Activated T-cell treated with anti-CD3 and anti-CD28 coated beads, Interleukin-2, amount 50 U/mL, for 24 hours (primary cell): ENCODE data around the gene SLX9.

Experiments used
- DNase-seq: peaks from one replicate; pipeline ENCODE4 v3.0.0-alpha.2; 2020
- H3K27ac Mint-ChIP-seq: 2 replicates; pipeline ENCODE4 v1.8.0; 2020; ENCODE audit warnings: mild to moderate bottlenecking, mixed read lengths
- H3K27me3 Mint-ChIP-seq: 2 replicates; pipeline ENCODE4 v1.8.0; 2020; ENCODE audit warnings: mixed read lengths
- H3K36me3 Mint-ChIP-seq: 2 replicates; pipeline ENCODE4 v1.8.0; 2020; ENCODE audit warnings: low read depth, mixed read lengths
- H3K4me1 Mint-ChIP-seq: 2 replicates; pipeline ENCODE4 v1.8.0; 2020; ENCODE audit warnings: low read depth, mixed read lengths
- H3K4me3 Mint-ChIP-seq: 2 replicates; pipeline ENCODE4 v1.8.0; 2020; ENCODE audit warnings: mild to moderate bottlenecking, moderate library complexity, mixed read lengths
- H3K9me3 Mint-ChIP-seq: 2 replicates; pipeline ENCODE4 v1.8.0; 2020; ENCODE audit warnings: mixed read lengths

Gene SLX9

DNA sequence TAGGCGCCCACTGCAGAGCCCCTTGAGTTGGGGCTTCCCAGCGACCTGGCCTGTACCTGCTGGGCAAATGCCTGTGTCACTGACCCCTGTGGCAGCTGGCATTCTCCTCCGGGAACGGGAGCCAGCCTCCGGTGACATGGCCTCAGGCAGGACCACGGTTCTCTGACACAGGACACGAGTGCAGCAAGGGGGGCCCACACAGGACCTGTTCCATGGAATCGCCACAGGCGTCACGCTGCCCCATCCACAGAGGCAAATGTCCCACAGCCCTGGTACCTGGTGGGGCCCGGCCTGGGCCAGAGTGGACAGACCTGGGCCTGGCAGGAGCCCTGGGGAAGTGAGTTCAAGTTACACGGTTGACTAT is 21.7 kb upstream of the SLX9 start:
- H3K27ac Mint-ChIP-seq: peak overlapping the region; percentile 95
- peaks cover 59% of the 10 kb centered on the region for H3K36me3 Mint-ChIP-seq
- H3K4me3 Mint-ChIP-seq: peak overlapping the region; percentile 94
- H3K4me1 Mint-ChIP-seq: peaks cover 74% of the 10 kb centered on the region
- H3K9me3 Mint-ChIP-seq: no peaks in the 10 kb centered on the region
- H3K27me3 Mint-ChIP-seq: no peaks in the 10 kb centered on the region
- DNase-seq: no peak

DNA sequence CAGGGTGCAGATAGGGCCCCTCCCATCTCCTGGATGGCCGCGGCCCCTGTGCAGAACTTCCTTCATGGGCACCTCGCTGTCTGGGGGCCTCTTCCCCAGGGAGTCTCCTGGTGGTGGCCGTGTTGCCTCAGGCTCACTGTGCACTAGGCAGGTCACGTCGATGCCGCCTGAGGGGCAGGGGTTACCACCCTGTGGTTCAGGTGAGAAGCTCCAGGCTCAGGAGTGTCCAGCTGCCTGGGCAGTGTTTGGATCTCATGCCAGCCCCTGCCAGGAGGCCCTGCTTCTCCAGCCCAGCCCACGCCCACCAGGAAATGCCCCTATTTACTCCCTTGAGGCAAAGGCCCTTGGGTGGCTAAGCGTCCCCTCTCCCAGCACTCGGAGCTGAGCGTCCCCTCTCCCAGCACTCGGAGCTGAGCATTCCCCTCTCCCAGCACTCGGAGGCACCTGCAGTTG is 21.2 kb upstream of the SLX9 start:
- no peaks in the 10 kb centered on the region for H3K9me3 Mint-ChIP-seq
- peaks cover 74% of the 10 kb centered on the region for H3K4me1 Mint-ChIP-seq
- DNase-seq: no peak
- peak overlapping the region; percentile 95 for H3K27ac Mint-ChIP-seq
- H3K36me3 Mint-ChIP-seq: peaks cover 59% of the 10 kb centered on the region
- no peaks in the 10 kb centered on the region for H3K27me3 Mint-ChIP-seq
- H3K4me3 Mint-ChIP-seq: peak overlapping the region; percentile 94

DNA sequence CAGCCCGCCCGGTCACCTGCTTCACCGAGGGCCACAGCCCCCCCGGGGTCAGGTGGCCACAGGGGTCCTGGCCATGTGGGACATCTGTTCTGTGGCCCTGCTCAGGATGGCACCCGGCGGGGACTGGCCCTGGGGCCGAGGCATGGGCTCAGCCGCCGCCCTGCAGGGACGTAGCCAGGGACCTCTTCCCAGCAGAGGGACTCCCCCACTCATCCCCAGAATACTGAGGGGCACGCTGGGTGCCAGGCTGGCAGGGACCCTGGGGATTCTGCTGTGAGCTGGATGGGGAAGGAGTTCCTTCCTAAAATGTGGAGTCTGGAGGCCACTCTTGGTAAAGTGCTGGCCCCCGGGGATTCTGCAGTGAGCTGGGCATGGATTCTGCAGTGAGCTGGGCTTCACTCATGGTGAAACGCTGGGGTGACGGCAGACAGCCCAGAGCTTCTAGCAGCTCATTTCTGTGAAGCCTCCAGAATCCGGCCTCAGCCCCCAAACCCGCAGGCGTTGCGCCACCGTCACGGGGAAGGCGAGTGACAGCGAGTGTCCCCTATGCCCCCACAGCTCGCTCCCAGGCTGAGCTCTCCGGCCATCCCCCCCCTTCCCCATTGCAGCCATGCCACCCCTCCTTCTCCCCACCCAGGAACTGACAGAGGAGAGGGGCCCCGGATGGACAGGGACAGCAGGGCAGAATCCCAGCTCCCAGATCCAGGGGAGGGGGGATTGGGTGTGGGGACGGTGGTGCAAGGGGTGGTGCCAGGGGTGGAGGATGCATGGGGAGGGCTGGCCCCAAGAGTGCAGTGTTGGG is 20.5 kb upstream of the SLX9 start:
- no peaks in the 10 kb centered on the region for H3K9me3 Mint-ChIP-seq
- DNase-seq: no peak
- H3K27me3 Mint-ChIP-seq: no peaks in the 10 kb centered on the region
- H3K4me1 Mint-ChIP-seq: peaks cover 75% of the 10 kb centered on the region
- peak overlapping the region; percentile 94 for H3K4me3 Mint-ChIP-seq
- peaks cover 58% of the 10 kb centered on the region for H3K36me3 Mint-ChIP-seq
- H3K27ac Mint-ChIP-seq: peak overlapping the region; percentile 94

DNA sequence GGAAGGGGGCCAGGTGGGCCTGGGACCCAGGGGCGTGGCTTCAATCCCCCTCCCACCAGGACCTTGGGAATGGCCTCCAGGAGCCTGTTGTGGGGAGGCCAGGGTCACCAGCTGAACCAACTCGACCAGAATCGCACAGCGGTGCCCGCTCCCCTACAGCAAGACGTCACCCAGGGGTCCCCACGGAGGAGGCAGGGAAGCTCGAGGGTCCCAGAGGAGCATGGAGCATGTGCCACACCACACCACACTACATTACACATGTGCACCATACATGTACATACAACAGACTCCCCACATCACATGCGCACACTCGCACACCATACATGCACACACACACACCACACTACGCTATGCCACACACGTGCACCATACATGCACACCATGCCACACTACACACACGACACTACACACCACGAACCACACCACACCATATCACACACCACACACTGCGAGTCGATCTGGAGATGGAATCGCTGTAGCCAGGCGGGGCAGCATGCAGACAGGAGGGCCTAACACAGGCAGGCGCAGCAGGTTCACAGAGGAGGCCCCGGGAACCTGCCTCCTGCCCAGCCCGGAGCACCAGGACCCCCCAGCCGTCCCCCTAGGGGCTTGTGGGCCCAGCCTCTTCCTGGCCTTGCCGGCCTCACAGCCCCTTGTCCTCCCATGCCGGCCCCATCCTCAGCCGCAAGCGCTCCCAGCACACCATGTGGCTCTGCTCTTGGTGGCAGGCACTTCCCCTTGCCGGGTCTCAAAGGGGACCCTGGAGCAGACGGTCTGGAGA is 19.7 kb upstream of the SLX9 start:
- peak overlapping the region; percentile 94 for H3K4me3 Mint-ChIP-seq
- H3K9me3 Mint-ChIP-seq: no peaks in the 10 kb centered on the region
- H3K27ac Mint-ChIP-seq: peak overlapping the region; percentile 94
- peaks cover 75% of the 10 kb centered on the region for H3K4me1 Mint-ChIP-seq
- DNase-seq: peak; percentile 68
- H3K27me3 Mint-ChIP-seq: no peaks in the 10 kb centered on the region
- peaks cover 55% of the 10 kb centered on the region for H3K36me3 Mint-ChIP-seq

DNA sequence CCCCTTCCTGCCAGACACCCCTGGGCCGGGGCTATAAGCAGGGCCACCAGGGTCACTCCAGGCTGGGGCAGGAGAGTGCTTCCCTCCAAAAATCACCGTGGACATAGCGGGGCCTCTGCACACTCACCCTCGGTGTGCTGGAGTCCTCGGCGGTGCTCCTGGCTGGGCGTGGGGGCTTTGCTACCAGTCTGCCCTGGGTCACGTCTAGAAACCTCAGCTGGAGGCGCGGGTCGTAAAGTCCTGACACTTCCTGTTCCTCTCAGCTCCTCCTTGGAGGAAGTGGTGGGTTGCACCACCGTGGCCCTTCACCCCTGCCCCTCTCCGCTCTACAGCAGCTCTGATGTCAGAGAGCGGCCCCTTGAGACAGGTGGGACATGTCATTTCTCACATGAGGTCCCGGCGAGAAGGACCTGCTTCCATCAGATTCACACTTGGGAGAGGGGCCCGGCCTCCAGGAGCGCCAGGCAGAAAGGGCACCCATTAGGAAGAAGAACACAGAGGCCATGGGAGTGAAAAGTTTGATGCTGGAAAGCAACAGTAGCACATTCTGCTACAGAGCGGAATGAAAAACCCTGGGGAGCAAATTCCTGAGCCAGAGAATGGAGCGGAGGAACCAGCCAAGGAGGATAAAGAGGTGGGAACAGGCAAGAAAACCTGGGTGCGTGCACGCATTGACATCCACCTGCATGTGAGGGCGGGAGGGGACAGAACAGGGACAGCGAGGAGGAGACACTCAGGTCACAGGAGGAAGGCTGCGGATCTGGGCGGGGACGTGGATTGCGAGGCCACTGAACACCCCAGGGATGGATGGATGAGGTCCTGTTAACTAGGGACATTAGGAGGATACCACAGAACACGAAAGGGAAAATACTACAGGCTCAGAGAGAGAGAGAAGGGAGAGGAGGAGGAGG is 18.9 kb upstream of the SLX9 start, which contains the start of gene ITGB2:
Gene ITGB2 (minus strand): TSS at position 206 of the 911 bp plus-strand sequence. CDS start 10,117 bp downstream, outside the sequence.
- Mint-ChIP-seq H3K4me3 (peak within 1 kb of the TSS; percentile 94), H3K36me3 (peaks cover 49% of the 10 kb centered on the region), H3K9me3 (no peaks in the 10 kb centered on the region), H3K27ac (peak within 1 kb of the TSS; percentile 94), H3K4me1 (peaks cover 72% of the 10 kb centered on the region), H3K27me3 (no peaks in the 10 kb centered on the region)
- DNase-seq: peak; percentile 79

DNA sequence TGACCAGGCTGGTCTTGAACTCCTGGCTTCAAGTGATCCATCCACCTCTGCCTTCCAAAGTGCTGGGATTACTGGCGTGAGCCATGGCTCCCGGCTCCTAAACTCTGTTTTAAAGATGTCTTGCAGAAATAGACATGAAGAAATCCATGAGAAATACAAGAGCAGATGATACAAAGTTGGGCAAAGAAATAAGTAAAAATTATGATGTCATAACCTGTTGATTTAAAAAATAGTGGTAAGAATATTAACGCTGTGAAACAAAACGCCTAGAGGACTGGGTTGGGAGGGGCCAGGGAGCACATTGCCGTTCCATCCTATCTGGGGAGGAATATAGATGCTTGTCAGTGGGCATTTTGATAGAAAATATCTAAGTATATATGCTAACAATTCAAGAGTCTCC is 17.9 kb upstream of the SLX9 start:
- H3K27ac Mint-ChIP-seq: peak overlapping the region; percentile 88
- peaks cover 43% of the 10 kb centered on the region for H3K36me3 Mint-ChIP-seq
- peak overlapping the region; percentile 94 for H3K4me3 Mint-ChIP-seq

DNA sequence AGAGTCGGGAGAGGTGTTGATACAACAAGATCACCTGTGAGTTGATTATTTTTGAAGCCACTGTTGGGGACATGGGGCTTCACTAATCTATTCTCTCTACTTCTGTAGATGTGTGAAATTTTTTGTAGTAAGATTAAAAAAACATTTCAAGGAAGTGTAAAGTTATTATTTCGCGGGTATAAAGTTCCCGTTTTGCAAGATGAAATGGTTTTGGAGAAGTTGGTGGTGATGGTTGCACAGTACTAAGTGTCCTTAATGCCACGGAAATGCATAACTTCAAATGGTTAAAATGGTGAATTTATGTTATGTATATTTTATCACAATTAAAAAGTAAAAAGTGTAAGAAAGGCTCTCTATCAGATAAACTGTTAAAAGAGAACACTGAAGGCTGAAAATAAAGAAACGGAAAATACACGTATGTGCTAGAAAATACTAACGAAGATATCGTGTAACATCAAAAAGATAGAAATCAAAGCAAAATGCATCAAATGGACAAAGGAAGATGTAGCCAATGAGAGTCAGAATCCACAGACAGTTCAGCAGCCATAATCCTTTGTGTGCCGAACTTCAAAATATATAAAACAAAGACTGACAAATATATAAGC is 16.2 kb upstream of the SLX9 start:
- peaks cover 73% of the 10 kb centered on the region for H3K4me1 Mint-ChIP-seq

More for the DNA sequence above, 17.9 kb upstream of the SLX9 start:
- Mint-ChIP-seq H3K4me1 (peaks cover 74% of the 10 kb centered on the region), H3K27me3 (no peaks in the 10 kb centered on the region), H3K9me3 (no peaks in the 10 kb centered on the region)
- DNase-seq: no peak

DNA sequence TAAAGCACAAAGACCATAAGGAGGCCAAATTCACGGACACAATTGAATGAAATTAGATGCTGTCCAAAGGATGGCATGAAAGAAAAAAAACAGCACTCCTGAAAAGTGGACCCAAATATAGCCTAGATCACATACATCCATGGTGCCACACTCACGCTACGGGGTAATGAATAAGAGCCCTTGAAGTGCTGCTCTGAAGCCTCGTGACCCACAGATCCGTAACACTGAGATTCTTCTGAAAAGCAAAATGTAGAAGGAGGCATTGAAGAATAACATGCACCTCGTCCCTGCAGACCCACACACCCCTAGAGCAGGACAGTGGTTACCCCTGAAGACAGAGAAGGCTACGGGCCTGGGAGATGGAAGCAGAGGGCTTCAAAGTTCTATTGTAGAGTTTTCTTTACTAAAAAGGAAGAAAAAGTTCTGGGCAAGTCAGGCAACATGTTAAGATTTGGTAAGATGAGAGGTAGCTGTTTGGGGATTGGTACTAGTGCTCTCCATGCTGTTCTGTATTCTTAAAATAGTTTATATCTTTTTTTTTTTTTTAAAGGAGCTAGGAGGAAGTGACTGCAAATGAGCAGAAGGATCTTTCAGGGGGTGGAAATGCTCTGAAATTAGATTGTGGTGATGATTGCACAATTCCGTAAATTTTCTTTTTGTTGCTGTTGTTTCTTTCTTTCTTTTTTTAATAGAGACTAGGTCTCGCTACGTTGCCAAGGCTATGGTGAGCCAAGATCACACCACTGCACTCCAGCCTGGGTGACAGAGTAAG is 15.0 kb upstream of the SLX9 start:
- DNase-seq: no peak
- Mint-ChIP-seq H3K4me1 (peaks cover 80% of the 10 kb centered on the region), H3K27me3 (no peaks in the 10 kb centered on the region), H3K9me3 (no peaks in the 10 kb centered on the region), H3K27ac (peak overlapping the region; percentile 92), H3K36me3 (peaks cover 18% of the 10 kb centered on the region), H3K4me3 (peak overlapping the region; percentile 94)

More for the DNA sequence above, 16.2 kb upstream of the SLX9 start:
- no peak for DNase-seq
- peak overlapping the region; percentile 92 for H3K27ac Mint-ChIP-seq
- no peaks in the 10 kb centered on the region for H3K9me3 Mint-ChIP-seq
- peaks cover 27% of the 10 kb centered on the region for H3K36me3 Mint-ChIP-seq
- no peaks in the 10 kb centered on the region for H3K27me3 Mint-ChIP-seq
- H3K4me3 Mint-ChIP-seq: peak overlapping the region; percentile 94

DNA sequence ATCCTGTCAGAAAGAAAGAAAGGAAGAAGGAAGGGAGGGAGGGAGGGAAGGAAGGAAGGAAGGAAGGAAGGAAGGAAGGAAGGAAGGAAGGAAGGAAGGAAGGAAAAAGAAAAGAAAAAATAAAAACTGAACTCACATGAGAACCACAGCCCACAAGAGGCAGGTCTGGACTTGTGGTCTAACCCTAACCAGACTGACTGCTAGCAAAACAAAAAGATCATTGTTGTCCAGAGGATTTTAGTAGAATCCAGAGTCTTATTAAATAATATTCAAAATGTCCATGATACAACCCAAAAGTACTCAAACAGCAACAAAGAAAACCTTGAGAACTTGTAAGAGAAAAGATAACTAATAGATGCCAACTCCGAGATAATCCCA is 14.5 kb upstream of the SLX9 start:
- Mint-ChIP-seq H3K4me3 (peak overlapping the region; percentile 94), H3K27ac (peak overlapping the region; percentile 92), H3K4me1 (peaks cover 86% of the 10 kb centered on the region), H3K27me3 (no peaks in the 10 kb centered on the region), H3K9me3 (no peaks in the 10 kb centered on the region), H3K36me3 (peaks cover 14% of the 10 kb centered on the region)
- no peak for DNase-seq

DNA sequence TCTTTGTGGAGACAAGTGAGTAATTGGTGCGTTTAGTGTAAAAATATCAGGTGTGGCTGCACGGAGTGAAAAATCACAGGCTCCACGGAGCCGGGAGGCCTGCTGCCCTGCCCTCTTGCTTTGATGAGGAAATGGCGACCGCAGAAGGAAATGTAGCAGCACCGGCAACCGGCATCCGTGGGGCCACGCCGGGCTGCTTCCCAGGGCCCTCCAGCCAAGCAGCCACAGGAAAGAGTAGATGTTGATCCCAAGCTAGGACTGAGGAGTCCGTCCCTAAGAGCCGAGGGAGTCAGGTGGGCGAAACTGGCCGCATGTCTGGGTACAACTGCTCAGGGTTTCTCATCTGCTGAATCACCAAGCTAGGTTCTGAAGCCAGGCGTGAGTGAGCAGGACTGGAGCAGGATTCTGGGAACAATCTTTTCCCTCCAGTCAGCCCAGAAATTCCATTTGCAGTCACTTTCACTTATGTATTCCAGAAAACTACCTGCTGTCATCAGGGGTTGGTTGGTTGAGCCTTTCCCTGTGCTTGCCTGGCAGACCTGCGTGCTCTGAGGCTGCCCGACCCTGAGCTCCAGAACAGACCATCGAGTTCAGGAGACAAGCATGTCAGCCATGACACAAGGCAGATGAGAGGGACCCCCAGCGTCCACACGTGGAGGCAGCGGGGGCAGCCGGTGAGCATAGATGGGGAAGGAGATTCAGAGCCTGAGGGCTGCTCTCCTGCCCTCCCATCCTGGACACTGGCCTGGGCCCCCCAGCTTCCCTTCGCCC is 13.3 kb upstream of the SLX9 start:
- H3K4me3 Mint-ChIP-seq: peak overlapping the region; percentile 78
- DNase-seq: peak; percentile 70

DNA sequence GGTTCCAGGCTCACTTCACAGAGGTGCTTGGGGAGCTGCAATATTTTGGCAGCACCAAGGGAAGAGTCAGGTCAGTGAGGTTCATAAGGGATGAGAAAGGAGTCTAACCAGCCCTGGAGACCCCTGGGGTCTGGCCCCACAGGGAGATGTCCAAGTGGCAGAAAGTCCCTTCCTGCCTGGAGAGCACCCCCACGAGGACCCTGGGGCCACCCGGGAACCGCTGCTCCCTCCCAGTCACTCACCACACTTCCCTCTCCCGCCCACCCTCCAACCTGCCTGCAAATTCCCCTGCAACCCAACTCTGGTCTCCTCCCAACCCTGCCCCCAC is 12.6 kb upstream of the SLX9 start:
- Mint-ChIP-seq H3K27me3 (no peaks in the 10 kb centered on the region), H3K27ac (peak overlapping the region; percentile 96), H3K36me3 (peaks cover 3% of the 10 kb centered on the region)

More for the DNA sequence above, 13.3 kb upstream of the SLX9 start:
- Mint-ChIP-seq H3K27ac (peak overlapping the region; percentile 96), H3K36me3 (peaks cover 3% of the 10 kb centered on the region), H3K9me3 (no peaks in the 10 kb centered on the region), H3K27me3 (no peaks in the 10 kb centered on the region), H3K4me1 (peaks cover 90% of the 10 kb centered on the region)

DNA sequence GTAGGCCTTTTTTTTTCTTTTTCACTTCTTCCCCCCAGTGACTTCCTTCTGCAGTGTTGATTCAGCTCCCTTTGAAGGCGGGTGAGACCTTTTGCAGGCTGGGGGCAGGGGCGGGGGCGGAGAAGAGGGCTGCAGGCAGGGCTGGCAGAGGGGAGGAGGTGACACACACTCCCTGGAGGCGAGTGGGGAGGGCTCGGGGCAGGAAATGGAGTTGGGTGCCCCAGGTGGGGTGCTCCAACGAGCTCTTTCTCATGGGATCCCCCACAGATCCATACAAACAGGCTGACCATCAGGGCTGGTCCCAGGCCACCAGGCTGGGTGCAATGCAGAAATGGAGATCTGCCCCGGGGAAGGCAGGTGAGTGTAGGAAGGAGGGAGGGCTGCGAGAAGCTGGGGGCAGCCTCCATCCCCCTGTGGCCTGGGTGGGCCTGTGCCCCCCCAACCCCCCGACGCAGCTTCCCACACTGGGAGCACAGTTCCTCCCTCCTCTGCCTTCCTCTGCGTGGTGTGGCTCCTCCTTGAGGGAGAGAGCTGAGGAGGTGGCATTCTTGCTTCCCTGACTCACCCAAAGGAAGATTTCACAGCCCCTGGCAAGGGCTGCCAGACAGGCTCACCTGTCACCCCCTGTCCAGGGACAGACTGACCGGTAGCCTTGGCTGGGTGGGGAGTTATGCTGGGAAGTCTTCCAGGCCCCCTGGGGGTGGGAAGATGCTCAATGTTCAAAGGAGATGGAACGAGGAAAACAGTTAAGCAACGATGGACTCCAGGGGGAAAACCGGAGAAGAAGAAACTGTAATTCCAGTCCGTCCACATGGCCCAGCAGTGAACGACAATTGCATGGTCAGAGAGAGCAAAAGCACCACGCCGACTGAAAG is 12.0 kb upstream of the SLX9 start:
- Mint-ChIP-seq H3K9me3 (no peaks in the 10 kb centered on the region), H3K27ac (peak overlapping the region; percentile 96), H3K36me3 (peaks cover 2% of the 10 kb centered on the region), H3K4me1 (peaks cover 81% of the 10 kb centered on the region), H3K4me3 (peak overlapping the region; percentile 78), H3K27me3 (no peaks in the 10 kb centered on the region)
- DNase-seq: peak; percentile 87

More for the DNA sequence above, 12.6 kb upstream of the SLX9 start:
- Mint-ChIP-seq H3K9me3 (no peaks in the 10 kb centered on the region), H3K4me3 (peak overlapping the region; percentile 78), H3K4me1 (peaks cover 86% of the 10 kb centered on the region)
- DNase-seq: no peak
